GM19043 (cell line): ENCODE measurements around the gene CDC42EP2.

ENCODE experiments used
- ATAC-seq: cut with Tn5 transposase; IDR thresholded peaks from one replicate; pipeline ENCODE4 v1.9.1; 2021; ENCODE audit warnings: low read depth; ENCODE audit not compliant: unreplicated experiment

CDC42EP2 gene

DNA sequence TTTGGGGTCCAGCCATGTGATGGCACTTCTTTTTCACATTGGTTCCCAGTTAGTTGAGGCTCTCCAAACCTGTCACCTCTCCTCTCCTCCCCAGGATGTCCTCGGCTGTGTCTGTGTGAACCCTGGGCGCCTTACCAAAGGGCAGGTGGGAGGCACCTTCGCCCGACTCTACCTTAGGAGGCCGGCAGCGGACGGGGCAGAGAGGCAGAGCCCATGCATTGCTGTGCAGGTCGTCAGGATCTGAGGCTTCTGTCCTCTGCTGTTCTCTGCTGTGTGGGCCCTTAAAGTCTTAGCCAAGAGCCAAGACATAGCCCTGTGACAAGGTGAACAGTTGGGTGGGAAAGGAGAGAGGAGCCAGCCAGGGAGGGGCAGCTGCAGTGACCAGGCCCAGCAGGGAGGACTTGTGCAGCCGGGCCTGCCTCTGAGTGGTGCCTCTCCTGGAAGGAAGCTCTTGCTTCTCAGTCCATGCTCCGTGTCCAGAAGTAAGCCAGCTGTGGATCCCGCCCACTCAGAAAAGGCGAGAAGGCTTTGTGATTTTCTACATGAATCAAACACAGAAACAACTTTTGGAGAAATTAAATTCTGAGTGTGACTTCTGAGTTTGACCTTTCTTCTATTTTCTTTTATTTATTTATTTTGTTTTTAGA is 17.5 kb upstream of the CDC42EP2 start:
- ATAC-seq: no peak

DNA sequence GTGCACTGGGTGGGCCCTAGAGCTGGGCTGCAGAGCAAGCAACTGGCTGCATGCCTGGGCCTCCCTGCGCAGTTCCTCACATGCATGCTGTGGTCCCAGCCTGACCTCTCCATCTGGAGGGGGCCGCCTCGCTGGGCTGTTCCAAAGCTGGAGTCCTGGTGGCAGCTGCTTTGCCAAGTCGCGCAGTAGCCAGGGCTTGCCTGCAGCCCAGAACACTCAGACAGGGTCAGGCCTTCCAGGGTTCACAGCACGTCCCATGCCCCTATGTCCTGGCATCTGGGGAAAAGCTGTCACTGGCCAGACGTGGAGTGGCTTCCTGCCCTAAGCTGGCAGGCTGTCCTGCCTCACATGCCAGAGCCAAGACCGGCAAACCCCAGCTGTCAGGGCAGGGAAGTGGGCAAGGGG is 16.5 kb upstream of the CDC42EP2 start:
- ATAC-seq: no peak

- no peak for ATAC-seq
Observed at GRCh38 chr11:65298655-65299179, 15.9 kb upstream of the CDC42EP2 start.

DNA sequence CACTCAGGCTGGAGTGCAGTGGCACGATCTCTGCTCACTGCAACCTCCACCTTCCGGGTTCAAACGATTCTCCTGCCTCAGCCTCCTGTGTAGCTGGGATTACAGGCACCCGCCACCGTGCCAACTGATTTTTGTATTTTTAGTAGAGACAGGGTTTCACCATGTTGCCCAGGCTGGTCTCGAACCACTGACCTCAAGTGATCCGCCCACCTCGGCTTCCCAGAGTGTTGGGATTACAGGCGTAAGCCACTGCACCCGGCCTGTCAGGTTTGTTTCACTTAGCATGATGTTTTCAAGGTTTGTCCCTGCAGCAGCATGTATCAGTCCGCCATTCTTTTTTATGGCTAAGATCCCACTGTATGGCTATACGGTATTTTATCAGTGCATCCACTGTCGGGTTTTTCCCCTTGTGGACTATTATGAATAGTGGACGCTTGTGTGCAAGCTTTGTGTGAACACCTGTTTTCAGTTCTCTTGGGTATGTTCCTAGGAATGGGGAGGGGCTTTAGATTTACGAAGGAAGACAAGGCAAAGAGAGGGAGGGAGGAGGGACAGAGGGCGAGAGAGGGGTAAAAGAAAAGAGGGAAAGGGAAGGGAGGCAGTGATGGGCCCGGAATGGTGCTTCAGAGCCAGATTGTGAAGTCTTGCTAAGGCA is 13.9 kb upstream of the CDC42EP2 start:
- no peak for ATAC-seq

DNA sequence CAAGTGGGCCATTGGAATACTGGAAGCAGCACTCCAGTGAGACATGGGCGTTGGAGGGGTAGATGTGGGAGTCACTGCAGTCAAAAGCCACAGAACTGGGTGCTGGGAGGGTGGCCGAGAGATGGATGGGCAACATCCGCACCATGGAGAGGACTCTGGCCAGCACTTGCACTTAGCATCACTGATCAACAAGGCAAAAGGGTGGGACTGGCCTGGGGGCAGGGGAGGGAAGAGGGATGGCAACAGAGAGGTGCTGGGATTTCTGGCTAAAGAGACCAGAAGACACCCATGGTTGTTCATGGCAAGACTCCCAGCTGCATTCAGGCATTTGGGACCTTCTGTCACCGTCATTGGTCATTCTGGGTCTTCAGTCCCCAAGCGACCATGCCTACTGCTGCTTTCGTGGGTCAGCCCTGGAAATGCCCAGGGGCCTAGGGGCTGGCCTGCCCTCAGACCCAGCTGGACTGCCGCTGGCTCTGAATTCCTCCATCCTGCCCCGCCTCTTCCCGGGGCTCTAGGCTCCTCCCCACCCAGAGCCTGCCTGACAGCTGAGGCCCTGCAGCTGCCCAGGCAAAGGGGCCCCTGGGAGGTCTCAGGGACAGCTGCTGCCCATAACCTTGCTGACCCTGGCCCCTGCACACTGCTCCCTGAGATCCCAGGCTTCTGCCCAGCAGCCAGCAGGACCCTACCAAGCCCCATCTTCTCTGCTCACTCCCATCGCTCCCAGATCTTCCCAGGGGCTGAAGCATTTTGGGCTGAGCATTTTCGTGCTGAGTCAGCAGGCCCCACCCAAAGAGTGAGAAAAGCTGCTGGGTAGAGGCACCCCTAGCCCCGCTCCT is 13.0 kb upstream of the CDC42EP2 start:
- ATAC-seq: no peak

DNA sequence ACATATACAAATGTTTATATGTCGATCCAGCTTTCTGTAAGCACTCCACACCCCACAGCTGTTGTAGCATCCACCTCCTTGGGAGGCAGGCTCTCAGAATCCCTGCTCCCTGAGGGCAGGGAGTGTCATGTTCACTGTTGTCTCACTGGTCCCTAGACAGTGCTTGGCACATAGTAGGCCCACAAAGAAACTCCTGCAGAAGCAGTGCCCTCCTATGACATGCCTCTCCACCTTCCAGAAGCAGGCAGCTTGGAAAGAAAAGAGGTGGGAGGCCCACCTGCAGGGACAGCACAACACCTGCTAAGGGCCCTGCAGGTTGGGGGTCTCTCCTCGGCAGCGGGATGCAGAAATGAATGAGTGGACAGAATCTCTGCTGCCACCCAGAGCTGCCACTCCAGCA is 11.1 kb upstream of the CDC42EP2 start:
- ATAC-seq: no peak

GRCh38 chr11:65304110-65304509 is 10.6 kb upstream of the CDC42EP2 start:
- no peak for ATAC-seq

GRCh38 chr11:65304613-65305012 is 10.1 kb upstream of the CDC42EP2 start:
- ATAC-seq: no peak

DNA sequence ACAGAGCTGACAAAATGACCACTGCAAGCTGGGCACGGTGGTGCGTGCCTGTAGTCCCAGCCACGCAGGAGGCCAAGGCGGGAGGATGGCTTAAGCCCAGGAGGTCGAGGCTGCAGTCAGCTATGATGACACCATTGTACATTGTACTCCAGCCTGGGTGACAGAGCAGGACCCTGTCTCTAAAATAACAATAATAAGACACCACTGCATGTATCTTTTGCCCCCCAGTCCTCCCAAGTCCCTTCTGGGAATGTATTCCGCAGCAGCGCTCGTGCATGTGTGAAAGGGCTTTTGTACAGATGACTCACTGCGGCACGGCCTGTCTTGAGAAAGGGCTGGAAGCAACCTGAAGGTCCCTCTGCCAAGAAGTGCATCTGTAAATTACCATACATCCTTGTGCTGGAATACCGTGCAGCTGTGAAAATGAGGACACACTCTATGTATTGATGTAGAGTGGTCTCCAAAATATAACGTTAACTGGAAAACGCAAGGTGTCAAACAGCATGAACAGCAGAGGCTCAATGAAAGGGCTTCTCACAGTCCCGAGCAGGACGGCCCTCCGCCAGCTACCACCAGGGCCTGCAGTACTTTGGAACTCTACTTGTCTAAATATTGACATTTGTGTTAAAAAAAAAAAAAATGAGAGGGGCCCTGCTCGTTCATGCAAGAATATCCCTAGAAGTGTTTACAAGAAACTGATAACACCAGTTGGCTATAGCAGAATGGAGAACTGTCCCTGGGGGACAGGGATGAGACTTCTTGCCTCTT is 9.0 kb upstream of the CDC42EP2 start:
- no peak for ATAC-seq

- no peak for ATAC-seq
Observed at GRCh38 chr11:65307298-65308229, 7.1 kb upstream of the CDC42EP2 start.

DNA sequence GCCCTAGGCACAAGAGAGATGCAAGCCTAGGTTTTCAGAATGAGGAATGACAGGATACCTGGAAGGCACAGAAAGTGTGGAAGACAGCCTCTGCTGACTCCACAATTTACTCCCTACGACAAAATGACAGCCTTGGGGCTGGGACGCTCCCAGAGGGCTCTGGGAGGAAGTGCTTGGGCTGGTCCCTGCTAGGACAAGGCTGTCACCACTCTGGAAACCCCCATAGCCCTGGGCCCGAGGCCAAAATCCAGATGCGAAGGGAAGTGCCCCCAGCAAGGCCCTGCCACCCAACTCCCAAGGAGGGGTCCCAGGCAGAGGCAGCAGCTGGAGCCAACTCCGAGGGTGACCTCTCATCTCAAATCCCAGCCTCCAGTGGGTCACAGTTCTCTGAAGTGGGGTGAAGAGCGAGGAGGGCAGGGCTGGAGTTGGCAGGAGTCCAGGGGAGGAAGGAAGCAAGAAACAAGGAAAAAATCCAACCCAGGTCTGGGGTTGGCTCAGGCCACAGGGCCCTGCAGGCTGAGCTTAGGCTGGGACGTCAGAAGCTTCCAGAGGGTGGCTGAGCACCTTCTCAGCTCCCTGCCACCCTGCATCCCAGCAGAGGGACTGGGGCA is 6.3 kb upstream of the CDC42EP2 start:
- ATAC-seq: no peak

- ATAC-seq: no peak
Observed at GRCh38 chr11:65309006-65309405, 5.7 kb upstream of the CDC42EP2 start.

DNA sequence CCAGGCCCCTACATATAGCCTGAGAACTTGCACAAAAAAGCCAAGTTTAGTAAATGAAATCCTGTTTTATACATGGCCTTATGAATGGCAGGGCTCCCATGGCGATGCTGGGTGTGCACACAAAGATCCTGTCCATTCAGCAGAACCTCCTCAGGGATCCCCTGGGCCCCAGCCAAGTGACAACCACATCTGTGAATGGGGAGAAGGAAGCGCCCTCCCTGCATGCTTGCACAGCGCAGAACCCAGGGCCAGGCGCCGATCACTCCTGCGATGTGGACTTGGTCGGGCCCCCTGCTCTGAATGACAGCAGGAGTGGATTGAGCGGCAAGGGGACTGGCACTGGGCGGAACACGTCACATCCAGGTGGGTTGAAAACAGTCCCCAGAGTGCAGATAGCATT is 4.5 kb upstream of the CDC42EP2 start:
- no peak for ATAC-seq

DNA sequence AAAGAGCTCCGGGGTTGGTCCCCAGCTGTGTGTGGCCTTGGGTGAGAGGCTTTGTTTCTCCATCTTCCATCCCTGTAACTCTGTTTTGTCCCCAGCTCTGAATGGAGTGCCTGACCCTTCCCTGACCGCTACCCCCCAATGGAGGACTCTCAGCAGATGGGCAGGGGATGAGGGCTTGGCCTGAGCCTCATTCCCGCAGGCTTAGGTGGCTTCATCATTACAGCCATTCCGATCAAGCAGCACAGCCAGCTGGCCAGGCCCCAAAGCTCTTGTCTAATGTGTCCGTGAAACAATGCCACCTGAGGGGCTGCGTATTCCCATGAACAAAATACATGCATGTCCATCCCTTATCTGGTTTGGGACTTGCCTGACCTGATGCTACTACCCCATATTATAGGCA is 3.9 kb upstream of the CDC42EP2 start:
- no peak for ATAC-seq

- no peak for ATAC-seq
Observed at GRCh38 chr11:65311170-65311678, 3.4 kb upstream of the CDC42EP2 start.

DNA sequence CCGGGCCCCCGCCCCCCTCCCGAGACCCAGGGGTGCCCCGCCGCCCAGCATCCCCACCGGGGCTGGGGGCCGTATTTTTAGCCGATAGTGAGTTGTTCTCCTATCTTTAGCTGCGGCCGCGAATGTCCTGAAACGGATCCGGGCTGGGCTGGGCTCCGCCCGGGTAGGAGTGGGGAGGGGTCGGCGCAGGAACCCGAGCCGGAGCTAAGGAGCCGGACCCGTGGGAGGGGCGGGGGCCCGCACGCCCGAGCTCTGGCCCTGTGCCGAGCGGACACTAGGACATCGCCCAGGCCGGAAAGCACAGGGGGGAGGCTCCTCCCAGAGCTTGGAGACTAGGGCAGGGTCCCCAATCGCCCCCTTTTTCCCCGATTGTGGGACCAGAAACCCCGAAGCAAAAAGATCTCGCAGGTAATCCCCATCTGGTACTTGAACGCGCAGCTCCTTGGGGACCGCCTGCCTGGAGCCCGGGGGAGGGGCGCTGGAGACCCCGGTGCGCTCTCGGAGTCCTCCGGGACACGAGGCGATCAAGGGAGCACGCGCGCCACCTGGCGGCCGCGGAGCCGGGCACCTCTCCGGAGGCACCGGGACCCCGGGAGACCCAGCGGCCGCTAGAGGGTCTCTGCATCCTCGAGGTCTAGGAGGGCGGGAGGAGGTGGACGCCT is 669 bp downstream of the CDC42EP2 start:
- ATAC-seq: no peak

- ATAC-seq: no peak
Observed at GRCh38 chr11:65315866-65316226, 1.2 kb downstream of the CDC42EP2 start.

DNA sequence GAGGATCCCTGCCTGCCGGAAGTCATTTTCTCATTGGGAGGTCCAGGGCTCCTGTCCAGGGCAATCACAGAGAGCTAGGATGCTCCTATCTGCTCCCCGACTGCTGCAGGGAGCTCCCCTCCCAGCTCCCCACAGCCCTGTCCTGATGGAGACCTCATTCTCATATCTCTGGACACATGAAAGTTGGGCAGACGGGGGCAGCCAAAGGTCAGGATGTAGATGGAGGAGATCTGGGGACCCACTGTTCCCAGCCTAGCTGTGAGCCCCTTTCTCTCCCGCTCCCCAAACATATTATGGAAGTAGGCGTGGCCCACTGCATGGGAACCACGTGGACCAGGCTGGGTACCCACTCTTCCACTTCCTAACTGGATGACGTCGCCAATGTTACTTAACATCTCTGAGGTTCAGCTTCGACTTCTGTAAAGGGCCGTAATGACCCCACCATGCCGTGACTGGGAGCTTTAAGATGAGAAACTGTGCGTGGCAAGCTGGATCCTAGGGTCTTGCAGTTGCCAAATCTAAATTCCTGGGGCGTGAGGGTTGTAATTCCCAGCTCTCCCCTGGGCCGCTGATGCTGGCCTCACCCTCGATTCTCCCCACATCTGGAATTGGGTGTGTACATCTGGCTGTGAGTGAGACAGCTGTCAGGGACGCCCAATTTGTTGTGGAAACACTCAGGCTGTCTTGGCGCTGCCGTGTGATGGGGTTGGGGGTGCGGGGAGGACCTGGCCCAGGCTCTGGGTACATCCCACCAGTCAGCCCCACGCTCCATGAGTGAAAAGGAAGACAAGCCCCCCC is 1.8 kb downstream of the CDC42EP2 start:
- no peak for ATAC-seq
